GOT3 (cell line): Measurements from ENCODE around the gene MIEF1.
"Not testable (repeated sequence)": the region's sequence is repeated elsewhere in the genome, so short reads cannot be mapped to it uniquely, and the experiment has no call there.

Experiments used
- DNase-seq: peaks from one replicate; lab custom pipeline; 2025; ENCODE audit warnings: mixed read lengths; lab: John Stamatoyannopoulos, UW

Gene MIEF1

GRCh38 chr22:39489094-39490068 is 12.7 kb upstream of the MIEF1 start:
- no peak for DNase-seq

- DNase-seq = no peak
Observed at GRCh38 chr22:39490135-39490798, 11.8 kb upstream of the MIEF1 start.

DNA sequence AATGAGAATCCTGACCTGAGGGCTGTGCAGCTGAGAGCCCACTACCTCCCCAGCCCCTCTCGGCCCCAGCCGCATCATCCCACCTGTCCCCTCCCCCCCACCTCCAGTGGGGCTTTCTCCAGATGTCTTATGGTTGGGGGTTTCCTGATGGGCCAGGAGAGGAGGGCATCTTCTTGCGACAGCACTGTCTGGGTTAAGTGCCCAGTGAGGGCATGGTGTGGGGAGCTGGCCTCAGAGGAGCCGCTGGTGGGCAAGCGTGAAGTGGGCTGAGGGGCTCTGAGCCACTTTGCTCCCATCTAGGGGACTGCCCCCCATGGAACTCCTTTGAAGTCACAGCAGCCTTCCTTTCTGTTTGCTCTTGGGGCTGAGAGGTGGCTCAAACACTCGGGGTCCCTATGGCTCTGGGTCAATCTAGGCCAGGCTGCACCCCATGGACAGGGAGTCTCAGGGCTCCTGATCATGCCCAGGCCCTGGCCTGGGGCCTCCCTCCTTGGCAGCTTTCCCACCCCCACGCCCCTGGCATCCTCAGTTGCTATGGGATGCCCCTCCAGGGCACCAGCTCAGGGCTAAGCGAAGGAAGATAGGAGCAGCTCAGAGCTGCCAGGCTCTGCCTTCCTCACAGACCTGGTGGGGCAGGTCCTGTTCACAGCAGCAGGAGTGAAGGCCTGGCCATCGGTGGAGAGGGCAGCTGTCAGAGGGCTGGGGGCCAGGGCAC is 11.0 kb upstream of the MIEF1 start:
- no peak for DNase-seq

DNA sequence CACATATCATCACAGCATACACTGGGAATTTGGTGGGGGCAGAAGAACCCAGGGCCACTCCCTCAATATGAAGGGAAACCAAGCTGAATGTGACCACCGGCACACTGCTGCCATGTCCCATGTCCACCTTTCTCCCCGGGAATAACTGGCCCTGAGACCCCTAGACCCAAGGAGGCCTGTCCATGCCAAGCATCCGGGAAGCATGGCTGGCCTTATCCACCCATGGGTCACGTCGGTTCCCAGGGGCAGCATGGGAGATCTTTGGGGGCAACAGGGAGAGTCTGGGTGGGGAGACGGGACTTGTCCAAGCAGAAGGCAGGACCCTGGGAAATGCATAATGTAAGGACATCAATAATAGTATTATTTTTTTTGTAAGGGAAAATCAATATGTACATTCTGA is 10.4 kb upstream of the MIEF1 start:
- no peak for DNase-seq

GRCh38 chr22:39492186-39492585 is 9.9 kb upstream of the MIEF1 start:
- no peak for DNase-seq

DNA sequence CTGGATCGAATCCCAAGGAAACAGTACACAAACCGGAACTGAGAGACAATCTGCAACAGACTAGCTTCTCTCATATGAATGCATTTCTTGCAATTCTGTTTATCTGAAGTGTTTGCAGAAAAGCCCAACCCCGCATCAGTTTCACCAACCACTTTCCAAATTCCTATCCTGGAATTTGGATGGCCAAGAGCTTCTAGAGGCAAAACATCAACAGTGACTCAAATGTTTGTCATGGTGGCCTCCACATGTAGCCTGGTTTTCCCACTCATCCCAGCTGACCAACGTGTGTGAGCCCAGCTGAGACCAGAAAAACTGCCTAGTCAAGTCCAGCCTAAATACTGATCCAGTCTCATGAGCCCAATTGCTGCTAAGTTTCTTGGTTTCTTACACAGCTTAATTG is 8.3 kb upstream of the MIEF1 start:
- no peak for DNase-seq

DNA sequence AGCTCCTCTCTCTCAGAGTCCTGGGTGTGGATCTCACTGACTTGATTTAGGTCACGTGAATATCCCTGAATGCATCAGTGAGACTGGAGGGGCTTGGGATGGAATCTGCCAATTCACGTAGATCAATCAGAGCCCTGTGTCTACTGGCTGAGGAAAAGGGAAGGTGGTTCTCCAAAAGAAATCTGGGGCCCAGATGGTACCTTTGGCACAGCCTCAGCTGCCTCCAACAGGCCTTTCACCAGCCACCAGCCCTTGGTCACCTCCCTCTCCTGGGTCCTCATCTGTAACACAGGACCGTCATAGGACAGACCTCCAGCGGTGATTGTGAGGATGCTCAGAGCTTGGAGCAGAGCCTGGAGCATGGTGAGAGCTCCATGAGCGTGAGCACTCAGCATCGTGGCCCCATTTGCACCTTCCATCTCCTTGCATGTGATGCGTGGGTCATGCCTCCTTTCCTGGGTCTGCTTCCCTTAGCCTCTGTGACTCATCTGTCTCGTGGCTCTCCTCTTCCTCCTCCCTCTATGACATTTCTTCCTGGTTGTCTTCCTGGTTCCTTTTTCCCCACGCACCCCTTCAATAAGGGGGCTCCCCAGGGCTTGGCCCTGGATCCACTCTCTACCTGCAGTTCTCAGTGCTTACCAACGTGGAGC is 7.5 kb upstream of the MIEF1 start:
- no peak for DNase-seq

DNA sequence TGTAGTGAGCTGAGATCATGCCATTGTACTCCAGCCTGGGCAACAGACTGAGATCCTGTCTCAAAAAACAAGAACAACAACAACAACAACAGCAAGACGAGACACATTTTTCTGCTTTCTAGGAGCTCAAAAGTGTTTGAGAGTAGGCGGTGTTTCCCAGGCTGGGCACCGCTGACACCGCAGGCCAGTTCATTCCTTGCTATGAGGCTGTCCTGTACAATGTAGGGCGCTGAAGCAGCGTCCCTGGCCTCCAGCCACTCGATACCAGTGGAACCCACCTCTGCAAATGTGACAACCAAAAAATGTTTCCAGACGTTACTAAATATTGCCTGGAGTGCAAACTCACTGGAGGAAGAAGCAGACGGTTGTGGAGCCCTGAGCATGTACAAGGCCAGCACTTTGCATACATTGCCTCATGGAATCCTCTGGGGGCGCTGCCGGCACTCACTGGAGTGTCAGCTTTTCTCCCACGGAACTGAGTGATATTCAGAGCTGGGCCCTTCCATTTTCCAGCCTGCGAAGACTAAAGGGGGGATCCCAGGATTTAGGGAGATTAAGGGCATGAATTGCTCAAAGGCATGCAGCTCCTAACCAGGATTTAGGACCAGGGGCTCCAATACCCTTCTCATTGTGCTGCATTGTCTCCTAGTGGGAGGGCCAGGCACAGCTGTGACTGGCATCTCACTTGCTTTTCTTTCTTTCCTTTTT is 5.8 kb upstream of the MIEF1 start:
- DNase-seq = no peak

GRCh38 chr22:39497429-39497828 is 4.7 kb upstream of the MIEF1 start:
- no peak for DNase-seq

- DNase-seq = no peak
Observed at GRCh38 chr22:39498368-39498767, 3.7 kb upstream of the MIEF1 start.

GRCh38 chr22:39498802-39499201 is 3.3 kb upstream of the MIEF1 start:
- DNase-seq = no peak

- DNase-seq = no peak
Observed at GRCh38 chr22:39500101-39500500, 2.0 kb upstream of the MIEF1 start.

DNA sequence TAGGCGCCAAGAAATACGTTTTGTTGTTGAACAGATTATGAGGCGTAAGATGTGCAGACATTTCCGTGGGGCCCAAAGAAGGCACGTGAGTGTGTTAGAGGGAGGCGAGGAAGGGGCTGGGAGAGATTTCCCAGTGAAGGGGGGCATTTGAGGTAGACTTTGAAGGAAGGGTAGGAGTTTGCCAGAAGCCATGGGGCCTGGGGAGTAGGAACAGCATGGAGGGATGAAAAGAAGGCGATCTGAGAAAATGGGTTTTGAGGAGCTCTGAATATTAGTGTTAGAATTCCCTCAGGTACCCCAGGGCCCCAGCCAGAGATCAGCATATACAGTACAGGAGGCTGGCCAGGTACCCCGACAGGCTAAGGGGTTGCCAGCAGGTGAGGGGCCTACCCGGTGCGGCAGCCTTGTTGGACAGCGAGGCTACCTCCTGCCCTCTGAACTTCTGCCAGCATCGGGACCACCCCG is 414 bp upstream of the MIEF1 start:
- DNase-seq = no peak

- DNase-seq = no peak
Observed at GRCh38 chr22:39502789-39503409, 809 bp downstream of the MIEF1 start.

DNA sequence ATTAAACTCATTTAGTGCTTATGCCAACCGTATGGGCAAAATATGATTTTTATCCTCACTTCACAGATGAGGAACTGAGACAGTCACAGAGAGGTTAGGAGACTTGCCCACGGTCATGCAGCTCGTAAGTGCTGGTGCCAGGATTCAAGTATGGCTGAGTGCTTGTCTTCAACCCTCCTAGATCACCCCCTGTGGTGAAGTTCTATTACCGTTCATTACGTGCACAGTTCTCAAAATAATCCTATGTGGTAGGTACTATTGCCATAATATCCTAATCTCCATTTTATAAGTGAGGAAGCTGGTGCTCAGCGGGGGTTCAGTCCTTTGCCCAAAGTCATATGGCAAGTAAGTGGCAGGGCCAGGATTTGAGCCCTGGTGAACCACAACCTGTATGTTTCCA is 1.5 kb downstream of the MIEF1 start:
- DNase-seq = no peak

DNA sequence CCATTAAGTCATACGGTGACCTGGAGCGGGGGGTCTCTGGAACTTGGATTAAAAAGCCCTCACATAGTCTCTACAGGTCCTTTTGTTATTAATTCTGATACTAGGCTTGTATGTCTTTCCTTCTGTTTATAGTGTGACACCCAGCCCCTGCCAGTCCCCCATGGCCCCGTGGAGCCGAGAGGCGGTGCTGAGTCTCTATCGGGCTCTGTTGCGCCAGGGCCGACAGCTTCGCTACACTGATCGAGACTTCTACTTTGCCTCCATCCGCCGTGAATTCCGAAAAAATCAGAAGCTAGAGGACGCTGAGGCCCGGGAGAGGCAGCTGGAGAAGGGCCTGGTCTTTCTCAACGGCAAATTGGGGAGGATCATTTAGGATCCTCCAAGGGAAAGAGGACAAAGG is 2.0 kb downstream of the MIEF1 start:
- DNase-seq = no peak

GRCh38 chr22:39507021-39507420 is 4.9 kb downstream of the MIEF1 start:
- not testable (repeated sequence) for DNase-seq

DNA sequence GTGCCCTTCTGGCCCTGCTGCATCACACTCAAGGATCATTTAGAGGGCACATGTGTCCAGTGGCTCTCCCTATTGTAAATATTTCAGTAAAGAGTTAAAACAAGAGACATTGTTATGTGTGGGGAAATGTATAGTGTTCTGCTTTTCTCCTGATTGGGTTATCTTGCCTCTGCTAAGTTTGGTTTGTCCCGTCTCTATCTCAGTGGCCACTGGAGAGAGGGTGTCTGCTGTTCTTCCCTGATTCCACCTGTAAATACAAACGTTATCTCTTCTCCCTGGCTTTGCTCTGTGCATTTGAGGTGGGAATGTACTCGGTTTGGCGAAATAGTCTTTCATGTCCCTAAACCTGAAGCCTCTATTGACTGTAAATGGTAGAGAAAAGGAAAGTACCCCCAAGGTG is 6.3 kb downstream of the MIEF1 start:
- DNase-seq = no peak

GRCh38 chr22:39510529-39511149 is 8.5 kb downstream of the MIEF1 start:
- no peak for DNase-seq

DNA sequence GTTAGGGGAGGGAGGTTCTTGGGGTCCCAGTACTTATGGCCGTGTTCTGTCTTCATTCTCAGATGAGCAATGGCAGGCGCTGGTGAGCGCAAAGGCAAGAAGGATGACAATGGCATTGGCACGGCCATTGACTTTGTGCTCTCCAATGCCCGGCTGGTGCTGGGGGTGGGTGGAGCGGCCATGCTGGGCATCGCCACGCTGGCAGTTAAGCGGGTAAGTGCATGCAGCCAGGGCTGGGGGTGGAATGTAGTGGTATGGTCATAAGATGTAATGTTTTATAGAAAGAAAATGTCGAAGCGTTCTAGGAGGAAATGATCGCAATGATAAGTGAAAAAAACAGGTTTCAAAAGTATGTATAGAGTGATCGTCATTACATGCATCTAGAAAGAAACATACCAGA is 9.1 kb downstream of the MIEF1 start:
- DNase-seq = no peak
